Natural killer cell treated with Interleukin-12 subunit alpha and Interleukin-12 subunit beta and Interleukin-15 and Interleukin-18, amount 100 ng/mL, for 72 hours (primary cell): ENCODE results near the gene VIT. TPM values are rescaled to one million over a fixed set of nuclear protein-coding genes. Genes with fewer than 3 reads are reported as not detected.

ENCODE experiments used
- ATAC-seq, 2 donors: fragments of 150-1000 bp; cut with Tn5 transposase in 1 of 2; sonication (Bioruptor Pico), chemical (Tn5 transposase) in 1 of 2; 2 replicates each; pipeline ENCODE4 v1.10.0; 2021
- DNase-seq: peaks from one replicate; pipeline ENCODE4 v3.0.0; 2022; ENCODE audit warnings: low spot score
- H3K27ac Mint-ChIP-seq, 2 donors: 1 replicate in 1 of 2; 2 replicates in 1 of 2; pipeline ENCODE4 v1.8.0; 2022; ENCODE audit warnings: mixed read lengths in 2 of 2, mild to moderate bottlenecking in 1 of 2, moderate library complexity in 1 of 2
- H3K27me3 Mint-ChIP-seq, 2 donors: 1 replicate in 1 of 2; 2 replicates in 1 of 2; pipeline ENCODE4 v1.8.0; 2022; ENCODE audit warnings: mixed read lengths in 2 of 2
- H3K36me3 Mint-ChIP-seq: one replicate; pipeline ENCODE4 v1.8.0; 2022; ENCODE audit warnings: mixed read lengths
- H3K4me1 Mint-ChIP-seq, 2 donors: 1 replicate in 1 of 2; 2 replicates in 1 of 2; pipeline ENCODE4 v1.8.0; 2022; ENCODE audit warnings: low read depth in 2 of 2, mixed read lengths in 2 of 2, mild to moderate bottlenecking in 1 of 2
- H3K4me3 Mint-ChIP-seq: one replicate; pipeline ENCODE4 v1.8.0; 2022; ENCODE audit warnings: mixed read lengths
- H3K9me3 Mint-ChIP-seq: 2 replicates; pipeline ENCODE4 v1.8.0; 2022; ENCODE audit warnings: mixed read lengths
- total RNA-seq, 2 donors: library from RNA; stranded (reverse); gene quantifications; one replicate each; pipeline ENCODE4 v1.2.3, GENCODE V29; 2022

The VIT gene, protein sequence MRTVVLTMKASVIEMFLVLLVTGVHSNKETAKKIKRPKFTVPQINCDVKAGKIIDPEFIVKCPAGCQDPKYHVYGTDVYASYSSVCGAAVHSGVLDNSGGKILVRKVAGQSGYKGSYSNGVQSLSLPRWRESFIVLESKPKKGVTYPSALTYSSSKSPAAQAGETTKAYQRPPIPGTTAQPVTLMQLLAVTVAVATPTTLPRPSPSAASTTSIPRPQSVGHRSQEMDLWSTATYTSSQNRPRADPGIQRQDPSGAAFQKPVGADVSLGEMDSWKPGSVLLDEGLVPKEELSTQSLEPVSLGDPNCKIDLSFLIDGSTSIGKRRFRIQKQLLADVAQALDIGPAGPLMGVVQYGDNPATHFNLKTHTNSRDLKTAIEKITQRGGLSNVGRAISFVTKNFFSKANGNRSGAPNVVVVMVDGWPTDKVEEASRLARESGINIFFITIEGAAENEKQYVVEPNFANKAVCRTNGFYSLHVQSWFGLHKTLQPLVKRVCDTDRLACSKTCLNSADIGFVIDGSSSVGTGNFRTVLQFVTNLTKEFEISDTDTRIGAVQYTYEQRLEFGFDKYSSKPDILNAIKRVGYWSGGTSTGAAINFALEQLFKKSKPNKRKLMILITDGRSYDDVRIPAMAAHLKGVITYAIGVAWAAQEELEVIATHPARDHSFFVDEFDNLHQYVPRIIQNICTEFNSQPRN
- not detected for total RNA-seq

DNA sequence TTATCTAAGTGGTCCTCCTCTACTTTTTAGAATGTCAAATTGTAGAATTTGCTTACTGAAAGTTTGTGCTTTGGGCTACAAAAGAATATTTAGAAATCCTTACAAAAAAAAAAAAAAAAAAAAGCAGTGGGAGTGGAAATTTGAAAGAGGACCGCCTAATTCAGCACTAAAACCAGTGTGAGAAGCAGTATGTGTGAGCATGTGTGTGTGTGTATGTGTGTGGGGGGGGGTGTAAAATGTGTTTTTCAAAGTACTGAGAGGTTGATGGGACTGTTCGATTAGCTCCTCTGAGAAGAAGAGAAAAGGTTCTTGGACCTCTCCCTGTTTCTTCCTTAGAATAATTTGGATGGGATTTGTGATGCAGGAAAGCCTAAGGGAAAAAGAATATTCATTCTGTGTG, at the start of gene VIT:
TSS of gene VIT (plus strand) at position 175 of the 400 bp plus-strand sequence. CDS start 19,664 bp downstream, outside the sequence.
- no peak within 1 kb of the TSS for H3K4me3 Mint-ChIP-seq
- DNase-seq (no peak), ATAC-seq (no peak)
- no peaks in the 10 kb centered on the region for H3K4me1 Mint-ChIP-seq
- H3K27ac Mint-ChIP-seq, result no peak within 1 kb of the TSS
- peaks cover 0 to 8% of the 10 kb centered on the region in 2 donors for H3K27me3 Mint-ChIP-seq
- H3K9me3 Mint-ChIP-seq, result no peaks in the 10 kb centered on the region
- no peaks in the 10 kb centered on the region for H3K36me3 Mint-ChIP-seq

- no peaks in the 10 kb centered on the region for H3K9me3 Mint-ChIP-seq
- no peaks in the 10 kb centered on the region for H3K36me3 Mint-ChIP-seq
- no peak overlapping the region for H3K4me3 Mint-ChIP-seq
- peaks cover 6 to 13% of the 10 kb centered on the region in 2 donors for H3K27me3 Mint-ChIP-seq
- no peak overlapping the region for H3K27ac Mint-ChIP-seq
- DNase-seq (no peak), ATAC-seq (peak; percentile 62 to 85)
- no peaks in the 10 kb centered on the region for H3K4me1 Mint-ChIP-seq
Observed at GRCh38 chr2:36650031-36650829, 46.3 kb upstream of the VIT start.

DNA sequence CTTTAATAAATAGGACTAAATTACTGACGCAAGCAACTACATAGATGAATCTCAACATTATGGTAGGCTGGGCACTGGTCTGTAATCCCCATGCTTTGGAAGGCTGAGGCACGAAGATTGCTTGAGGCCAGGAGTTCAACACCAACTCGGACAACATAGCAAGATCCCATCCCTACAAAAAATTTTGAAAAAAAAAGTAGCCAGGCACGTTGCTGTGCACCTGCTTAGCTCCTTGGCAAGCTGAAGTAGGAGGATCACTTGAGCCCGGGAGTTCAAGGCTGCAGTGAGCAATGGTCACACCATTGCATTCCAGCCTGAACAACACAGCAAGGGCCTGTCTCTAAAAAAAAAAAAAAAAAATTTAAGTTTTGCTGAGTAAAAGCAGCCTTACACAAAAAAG, 43.4 kb upstream of the VIT start:
- DNase-seq (no peak), ATAC-seq (no peak)
- H3K4me1 Mint-ChIP-seq, result no peaks in the 10 kb centered on the region
- no peak overlapping the region for H3K4me3 Mint-ChIP-seq
- H3K9me3 Mint-ChIP-seq, result no peaks in the 10 kb centered on the region
- H3K36me3 Mint-ChIP-seq, result no peaks in the 10 kb centered on the region
- H3K27ac Mint-ChIP-seq, result no peak overlapping the region
- peaks cover 8 to 13% of the 10 kb centered on the region in 2 donors for H3K27me3 Mint-ChIP-seq

DNA sequence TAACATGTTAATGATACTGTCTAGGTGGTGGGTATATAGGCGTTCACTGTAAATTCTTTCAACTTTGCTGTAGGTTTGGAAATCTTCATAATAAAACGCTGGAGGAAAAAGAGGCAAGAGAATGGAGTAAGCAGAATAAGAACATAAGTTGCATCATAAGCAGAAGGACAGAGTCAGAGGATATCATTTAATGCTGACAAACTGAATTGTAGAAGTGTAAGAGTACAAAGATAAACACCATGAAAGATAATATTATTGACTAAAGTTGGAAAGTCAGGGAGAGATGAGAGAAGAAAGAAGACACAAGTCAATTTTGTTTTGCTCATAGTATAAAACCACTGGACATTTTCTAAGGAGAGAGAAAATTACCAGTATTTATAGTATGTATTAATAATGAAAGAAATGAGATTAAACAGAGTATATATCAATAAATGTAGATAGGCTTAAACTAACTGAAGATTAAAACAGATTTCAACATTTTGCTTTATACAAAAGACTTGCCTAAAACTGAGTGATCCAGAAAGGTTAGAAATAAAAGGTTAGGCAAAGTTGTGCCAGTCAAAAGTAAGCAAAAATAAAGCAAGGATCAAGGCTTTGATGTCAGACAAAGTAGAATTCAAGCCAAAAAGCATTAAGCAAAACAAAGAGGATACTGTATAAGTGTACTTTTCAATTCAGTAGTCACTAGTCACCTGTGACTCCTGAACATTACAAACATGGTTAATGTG, 42.4 kb upstream of the VIT start:
- no peaks in the 10 kb centered on the region for H3K36me3 Mint-ChIP-seq
- DNase-seq (no peak), ATAC-seq (no peak)
- no peaks in the 10 kb centered on the region for H3K4me1 Mint-ChIP-seq
- no peak overlapping the region for H3K27ac Mint-ChIP-seq
- peaks cover 11 to 13% of the 10 kb centered on the region in 2 donors for H3K27me3 Mint-ChIP-seq
- no peak overlapping the region for H3K4me3 Mint-ChIP-seq
- no peaks in the 10 kb centered on the region for H3K9me3 Mint-ChIP-seq

GRCh38 chr2:36655453-36655852, 41.1 kb upstream of the VIT start:
- Mint-ChIP-seq H3K4me3 (no peak overlapping the region), H3K9me3 (no peaks in the 10 kb centered on the region), H3K27me3 (peaks cover 11 to 13% of the 10 kb centered on the region in 2 donors), H3K36me3 (no peaks in the 10 kb centered on the region), H3K4me1 (no peaks in the 10 kb centered on the region), H3K27ac (no peak overlapping the region)
- DNase-seq, result no peak
- ATAC-seq, result no peak

DNA sequence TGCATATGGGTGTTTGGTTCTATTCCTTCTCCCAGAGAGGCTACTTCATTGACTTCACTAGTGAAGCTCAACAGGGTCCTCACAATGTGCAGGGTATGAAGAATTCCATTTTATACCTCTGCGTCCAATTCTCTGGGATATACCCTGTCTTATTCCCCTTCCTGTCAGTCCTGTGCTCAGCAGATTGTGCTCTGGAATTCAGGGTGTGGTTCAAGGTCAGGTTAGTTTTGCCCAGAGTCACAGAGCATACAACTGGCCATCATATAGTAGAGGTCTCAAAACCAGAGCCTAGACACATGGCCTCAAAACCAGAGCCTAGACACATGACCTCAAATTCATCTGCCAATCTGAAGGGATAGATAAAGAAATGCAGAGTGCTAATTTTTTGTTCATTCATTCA, 38.8 kb upstream of the VIT start:
- ATAC-seq, result no peak
- H3K4me1 Mint-ChIP-seq, result no peaks in the 10 kb centered on the region
- no peaks in the 10 kb centered on the region for H3K9me3 Mint-ChIP-seq
- DNase-seq, result no peak
- no peaks in the 10 kb centered on the region for H3K36me3 Mint-ChIP-seq
- peaks cover 7% of the 10 kb centered on the region in 2 donors for H3K27me3 Mint-ChIP-seq
- H3K27ac Mint-ChIP-seq, result no peak overlapping the region
- no peak overlapping the region for H3K4me3 Mint-ChIP-seq

GRCh38 chr2:36658277-36658748, 38.2 kb upstream of the VIT start:
- Mint-ChIP-seq H3K27ac (no peak overlapping the region), H3K4me3 (no peak overlapping the region), H3K36me3 (no peaks in the 10 kb centered on the region), H3K9me3 (no peaks in the 10 kb centered on the region), H3K4me1 (no peaks in the 10 kb centered on the region), H3K27me3 (peaks cover 7% of the 10 kb centered on the region in 2 donors)
- DNase-seq (no peak), ATAC-seq (no peak)

GRCh38 chr2:36659218-36659617, 37.3 kb upstream of the VIT start:
- Mint-ChIP-seq H3K4me3 (no peak overlapping the region), H3K9me3 (no peaks in the 10 kb centered on the region), H3K27me3 (peaks cover under 1 to 5% of the 10 kb centered on the region in 2 donors), H3K4me1 (no peaks in the 10 kb centered on the region), H3K27ac (no peak overlapping the region), H3K36me3 (no peaks in the 10 kb centered on the region)
- no peak for DNase-seq
- ATAC-seq, result no peak

- H3K27me3 Mint-ChIP-seq, result peaks cover 0 to 5% of the 10 kb centered on the region in 2 donors
- H3K4me1 Mint-ChIP-seq, result no peaks in the 10 kb centered on the region
- no peak overlapping the region for H3K4me3 Mint-ChIP-seq
- H3K27ac Mint-ChIP-seq, result no peak overlapping the region
- DNase-seq (no peak), ATAC-seq (no peak)
- no peaks in the 10 kb centered on the region for H3K36me3 Mint-ChIP-seq
- H3K9me3 Mint-ChIP-seq, result no peaks in the 10 kb centered on the region
Observed at GRCh38 chr2:36659872-36660312, 36.6 kb upstream of the VIT start.

GRCh38 chr2:36662638-36663037, 33.9 kb upstream of the VIT start:
- Mint-ChIP-seq H3K27me3 (peaks cover 3 to 8% of the 10 kb centered on the region in 2 donors), H3K9me3 (no peaks in the 10 kb centered on the region), H3K4me1 (no peaks in the 10 kb centered on the region), H3K27ac (no peak overlapping the region), H3K36me3 (no peaks in the 10 kb centered on the region), H3K4me3 (no peak overlapping the region)
- ATAC-seq (no peak), DNase-seq (no peak)

GRCh38 chr2:36663295-36663694, 33.2 kb upstream of the VIT start:
- Mint-ChIP-seq H3K27me3 (peaks cover 9 to 12% of the 10 kb centered on the region in 2 donors), H3K4me1 (no peaks in the 10 kb centered on the region), H3K4me3 (no peak overlapping the region), H3K27ac (no peak overlapping the region), H3K36me3 (no peaks in the 10 kb centered on the region), H3K9me3 (no peaks in the 10 kb centered on the region)
- DNase-seq, result no peak
- no peak for ATAC-seq

GRCh38 chr2:36663851-36664695, 32.4 kb upstream of the VIT start:
- no peaks in the 10 kb centered on the region for H3K4me1 Mint-ChIP-seq
- DNase-seq, result no peak
- no peaks in the 10 kb centered on the region for H3K9me3 Mint-ChIP-seq
- ATAC-seq, result no peak
- no peak overlapping the region for H3K27ac Mint-ChIP-seq
- no peaks in the 10 kb centered on the region for H3K36me3 Mint-ChIP-seq
- no peak overlapping the region for H3K4me3 Mint-ChIP-seq
- peaks cover 9 to 14% of the 10 kb centered on the region in 2 donors for H3K27me3 Mint-ChIP-seq
